NOMO-1 treated with dmso at 0.1 percent for 144 hours (cell line): ENCODE data around the gene GATB.

Source experiments
- DNase-seq: peaks from one replicate; lab custom pipeline; 2025; ENCODE audit not compliant: unreplicated experiment; lab: John Stamatoyannopoulos, UW

Gene GATB

GRCh38 chr4:151675411-151675971 is 85.3 kb downstream of the GATB start:
- DNase-seq = no peak

DNA sequence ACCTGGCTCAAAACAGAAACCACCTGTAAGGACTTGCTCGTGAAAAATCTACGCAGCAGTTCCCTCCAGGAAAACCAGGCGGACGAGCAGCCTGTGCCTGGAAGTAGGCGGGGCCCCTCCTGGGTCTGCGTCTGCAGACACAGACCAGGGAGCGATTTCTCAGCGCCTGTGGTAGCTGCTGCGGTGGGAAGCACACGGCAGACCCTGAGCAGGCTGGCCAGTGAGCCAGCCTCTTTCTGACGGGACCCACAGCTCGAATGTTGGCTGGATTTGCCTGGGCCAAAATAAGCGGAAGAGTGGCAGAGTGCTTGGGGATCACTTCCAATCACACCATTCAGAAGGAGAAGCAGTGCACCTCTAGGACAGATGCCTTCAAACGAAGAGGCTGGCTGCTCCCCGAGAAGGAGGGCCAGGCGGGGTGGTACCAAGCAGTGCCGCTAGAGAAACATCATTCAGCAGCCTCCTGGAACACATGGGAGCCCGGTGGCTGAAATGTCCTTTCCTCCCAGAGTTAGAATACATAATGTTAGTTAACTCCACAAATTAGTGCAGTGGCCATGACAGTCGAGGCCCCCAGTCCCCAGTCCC is 85.9 kb downstream of the GATB start:
- DNase-seq = no peak

- no peak for DNase-seq
Observed at GRCh38 chr4:151673908-151674520, 86.8 kb downstream of the GATB start.

GRCh38 chr4:151672996-151673395 is 87.8 kb downstream of the GATB start:
- DNase-seq = no peak

DNA sequence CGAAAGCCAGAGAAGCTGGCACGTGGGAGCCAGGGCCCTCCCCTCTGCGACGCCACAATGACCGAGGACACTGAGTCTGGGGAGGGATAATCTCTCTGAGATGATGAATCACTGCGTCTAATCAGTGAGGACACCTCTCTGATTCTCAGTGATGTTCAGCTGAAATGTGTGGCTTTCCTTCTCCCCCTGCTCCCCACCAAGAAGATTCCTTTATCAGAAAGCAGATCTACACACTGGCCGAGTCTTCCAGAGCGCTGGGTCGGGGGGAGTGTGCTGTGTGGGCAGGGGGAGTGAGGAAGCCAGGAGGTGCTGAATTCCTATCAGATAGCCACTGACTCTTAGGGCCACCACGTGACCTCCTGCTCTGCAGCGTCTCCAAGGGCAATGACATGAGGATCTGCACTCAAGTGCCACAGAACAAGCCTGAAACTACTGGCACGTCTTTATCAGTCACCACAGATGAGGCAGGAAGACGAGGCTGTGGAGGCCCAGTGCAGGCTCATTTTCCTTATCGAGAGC is 89.2 kb downstream of the GATB start:
- DNase-seq = no peak

- DNase-seq = no peak
Observed at GRCh38 chr4:151670843-151671242, 90.0 kb downstream of the GATB start.

GRCh38 chr4:151669990-151670389 is 90.8 kb downstream of the GATB start:
- DNase-seq = no peak

- DNase-seq = no peak
Observed at GRCh38 chr4:151668689-151669402, 92.0 kb downstream of the GATB start.

- DNase-seq = no peak
Observed at GRCh38 chr4:151667666-151668065, 93.1 kb downstream of the GATB start.

DNA sequence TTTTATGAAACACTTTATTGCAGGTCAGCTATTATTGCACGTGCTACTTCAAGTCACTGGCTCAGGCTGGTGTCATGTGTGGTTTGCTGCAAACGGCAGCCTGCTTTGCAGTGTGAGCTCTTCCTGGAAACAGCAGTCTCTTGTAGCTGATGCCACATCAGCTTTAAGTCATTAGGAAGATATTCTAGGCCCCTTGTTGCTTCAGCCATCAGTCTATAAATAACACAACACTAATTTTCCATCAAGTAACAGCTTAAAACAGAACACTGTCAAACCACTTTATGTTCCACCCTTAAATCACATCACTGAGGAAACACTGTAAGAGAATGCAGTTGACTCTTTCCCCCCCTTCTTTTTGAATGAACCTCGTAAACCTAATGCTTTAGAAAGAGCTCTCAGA is 93.8 kb downstream of the GATB start:
- peak; percentile 61 for DNase-seq

- no peak for DNase-seq
Observed at GRCh38 chr4:151666501-151666900, 94.3 kb downstream of the GATB start.

GRCh38 chr4:151665785-151666127 is 95.1 kb downstream of the GATB start:
- no peak for DNase-seq

- peak; percentile 23 for DNase-seq
Observed at GRCh38 chr4:151665022-151665784, 95.6 kb downstream of the GATB start.

GRCh38 chr4:151664289-151664688 is 96.5 kb downstream of the GATB start:
- no peak for DNase-seq

DNA sequence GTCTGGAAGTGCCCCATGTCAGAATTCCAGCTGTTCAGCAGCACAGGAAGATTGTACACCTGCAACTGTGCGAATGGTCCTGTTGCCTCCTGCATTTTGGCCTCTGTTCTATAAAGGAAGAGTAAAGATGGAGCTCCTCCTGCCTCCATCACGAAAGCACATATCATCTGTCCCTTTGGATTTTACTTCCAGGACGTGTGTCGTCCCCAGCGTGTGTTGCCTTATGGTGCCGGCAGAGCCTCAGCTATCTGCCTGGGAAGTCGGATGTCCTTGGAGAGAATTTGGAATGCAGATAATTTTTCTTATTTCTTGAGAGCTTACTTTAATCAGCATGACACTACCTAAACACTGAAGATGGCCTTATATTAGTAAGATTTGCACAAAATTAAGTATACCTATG is 97.7 kb downstream of the GATB start:
- no peak for DNase-seq

DNA sequence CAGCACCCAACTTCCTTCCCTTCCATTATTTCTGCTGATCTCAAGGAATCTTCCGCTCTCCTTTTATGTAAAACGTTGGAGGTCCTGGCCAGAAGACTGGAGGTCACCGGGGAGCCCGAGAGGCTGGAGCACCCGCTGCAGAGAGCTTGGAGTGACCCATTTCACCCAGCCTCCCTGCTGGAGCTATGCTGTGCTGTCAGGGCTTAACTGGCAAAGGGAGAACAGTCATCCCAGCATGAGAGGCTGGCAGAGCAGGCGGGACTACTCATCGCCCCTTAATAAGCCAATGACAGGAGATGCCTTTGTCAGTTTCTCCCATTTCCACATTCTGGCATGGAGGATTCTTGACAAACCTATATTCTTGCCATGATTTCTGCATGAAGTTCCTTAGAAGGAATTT is 98.9 kb downstream of the GATB start:
- no peak for DNase-seq

- no peak for DNase-seq
Observed at GRCh38 chr4:151660676-151661075, 100.1 kb downstream of the GATB start.

DNA sequence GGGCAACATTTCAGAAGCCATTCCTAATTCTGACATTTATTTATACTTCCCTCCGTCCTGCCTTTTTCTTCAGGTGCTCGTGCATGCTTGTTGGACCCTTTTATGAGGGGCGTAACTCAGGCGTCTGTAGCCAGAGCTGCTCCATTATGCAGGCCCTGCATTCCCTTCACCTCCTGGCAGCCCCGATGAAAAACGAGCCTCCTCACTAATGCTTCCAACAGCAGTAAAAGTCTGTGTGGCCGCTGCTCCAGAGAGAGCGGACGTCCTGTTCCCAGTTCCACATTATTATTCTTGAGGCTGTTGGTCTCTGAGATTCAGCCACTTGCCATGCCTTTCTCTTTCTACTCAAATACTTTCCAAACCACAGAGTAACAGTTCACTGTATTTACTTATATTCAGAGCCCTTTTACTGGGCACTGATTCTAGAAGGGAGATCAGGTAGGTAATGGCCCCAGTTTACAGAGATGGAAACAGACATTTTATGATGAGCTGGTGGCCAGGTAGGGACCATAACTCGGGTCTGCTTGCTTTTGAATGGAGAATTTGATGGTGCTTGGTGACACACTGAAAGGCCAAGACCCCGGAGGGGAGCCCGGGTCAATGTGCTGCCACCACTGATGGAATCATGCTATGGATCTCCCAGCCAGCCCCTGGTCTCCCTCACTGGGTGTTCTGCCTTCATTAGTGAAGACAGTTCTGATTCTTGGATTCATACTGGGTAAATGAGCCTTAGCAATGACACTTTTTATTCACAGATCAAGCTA is 101.0 kb downstream of the GATB start:
- no peak for DNase-seq

DNA sequence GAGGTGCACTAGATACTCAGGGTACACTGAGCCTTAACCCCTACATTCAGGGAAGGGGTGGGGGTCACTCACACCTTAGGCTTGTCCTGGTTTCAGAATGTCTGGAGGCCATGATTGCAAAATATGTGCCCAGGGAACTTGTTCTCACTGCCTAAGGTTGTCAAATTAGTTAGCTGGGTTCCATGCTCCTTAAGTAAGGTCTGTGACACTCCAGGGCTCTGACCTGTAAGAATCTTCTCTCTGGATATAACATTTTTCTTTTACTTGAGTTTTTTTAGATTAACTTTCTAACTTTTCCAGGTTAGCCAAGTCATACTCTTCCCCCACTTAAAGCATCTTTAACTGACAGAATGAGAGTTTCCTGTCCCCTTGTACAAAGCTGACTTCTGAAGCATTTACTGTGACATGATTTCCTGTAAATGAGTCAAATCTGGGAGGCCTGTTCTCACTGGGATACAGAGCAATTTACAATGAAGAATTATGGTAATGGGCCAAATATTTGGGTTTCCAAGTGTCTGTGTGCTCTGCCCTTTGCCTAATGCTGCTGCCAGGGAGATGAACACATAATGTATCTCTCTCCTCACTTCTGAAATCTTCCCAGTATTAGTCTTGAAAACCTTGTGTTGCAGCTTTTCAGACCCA is 101.7 kb downstream of the GATB start:
- no peak for DNase-seq

- DNase-seq = no peak
Observed at GRCh38 chr4:151657896-151658295, 102.9 kb downstream of the GATB start.
